GM18909 (cell line): Measurements from ENCODE around the gene PKD1L1.
"Not testable (repeated sequence)": the region's sequence is repeated elsewhere in the genome, so short reads cannot be mapped to it uniquely, and the experiment has no call there.

ENCODE experiments used
- ATAC-seq: cut with Tn5 transposase; IDR thresholded peaks from one replicate; pipeline ENCODE4 v1.9.1; 2021; ENCODE audit warnings: mild to moderate bottlenecking; ENCODE audit not compliant: unreplicated experiment, poor library complexity

Gene PKD1L1

GRCh38 chr7:47776335-47776734, 171.9 kb downstream of the PKD1L1 start:
- no peak for ATAC-seq

DNA sequence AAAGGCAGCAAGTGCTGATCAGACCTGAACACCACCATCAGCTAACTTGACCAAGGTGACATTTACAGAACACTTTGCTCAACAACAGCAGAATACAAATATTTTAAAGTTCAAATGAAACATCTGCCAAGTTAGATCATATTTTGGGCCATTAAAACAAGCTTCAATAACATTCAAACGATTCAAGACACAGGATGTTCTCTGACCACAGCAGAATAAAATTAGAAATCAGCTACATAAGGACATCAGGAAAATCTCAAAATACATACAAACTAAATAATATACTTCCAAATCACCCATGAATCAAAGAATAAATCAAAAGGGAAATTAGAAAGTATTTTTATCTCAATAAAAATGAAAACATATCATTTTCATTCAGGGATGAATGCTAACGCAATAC, 173.0 kb downstream of the PKD1L1 start:
- no peak for ATAC-seq

- no peak for ATAC-seq
Measured at GRCh38 chr7:47772492-47772891, 175.8 kb downstream of the PKD1L1 start.

GRCh38 chr7:47771990-47772360, 176.3 kb downstream of the PKD1L1 start:
- no peak for ATAC-seq

- no peak for ATAC-seq
Measured at GRCh38 chr7:47771336-47771989, 176.8 kb downstream of the PKD1L1 start.

GRCh38 chr7:47766126-47766525, 182.1 kb downstream of the PKD1L1 start:
- no peak for ATAC-seq

DNA sequence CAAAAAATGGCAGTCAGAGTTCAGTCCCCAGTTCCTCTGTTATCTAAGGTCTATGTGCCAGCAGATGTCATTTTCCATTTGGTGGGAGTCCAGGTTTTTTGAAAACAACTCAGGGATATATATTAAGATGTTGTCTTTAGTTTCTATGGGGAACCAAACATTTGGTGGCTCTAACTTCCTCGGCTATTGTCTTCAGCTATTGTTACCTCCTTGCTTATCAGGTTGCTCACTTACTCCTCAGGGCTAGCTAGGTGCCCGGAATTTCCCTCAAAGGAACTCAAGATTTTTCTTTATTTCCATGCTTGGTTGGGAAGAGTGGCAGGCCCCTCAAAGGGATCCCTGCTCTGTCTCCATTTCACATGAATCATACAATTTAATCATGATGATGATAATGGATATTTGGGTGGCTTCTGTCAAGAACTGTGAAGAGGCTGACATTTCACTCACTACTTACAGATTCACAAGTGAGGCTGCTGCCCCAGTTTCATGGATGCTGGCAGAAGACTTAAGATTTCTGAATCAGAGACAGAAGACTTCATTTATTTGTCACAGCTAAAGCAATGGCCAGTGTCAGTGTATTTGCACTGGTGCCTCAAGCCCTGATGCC, 182.8 kb downstream of the PKD1L1 start:
- no peak for ATAC-seq

GRCh38 chr7:47764746-47765145, 183.5 kb downstream of the PKD1L1 start:
- no peak for ATAC-seq

GRCh38 chr7:47763063-47763974, 184.9 kb downstream of the PKD1L1 start:
- no peak for ATAC-seq

GRCh38 chr7:47762746-47763062, 185.6 kb downstream of the PKD1L1 start:
- ATAC-seq, result no peak

DNA sequence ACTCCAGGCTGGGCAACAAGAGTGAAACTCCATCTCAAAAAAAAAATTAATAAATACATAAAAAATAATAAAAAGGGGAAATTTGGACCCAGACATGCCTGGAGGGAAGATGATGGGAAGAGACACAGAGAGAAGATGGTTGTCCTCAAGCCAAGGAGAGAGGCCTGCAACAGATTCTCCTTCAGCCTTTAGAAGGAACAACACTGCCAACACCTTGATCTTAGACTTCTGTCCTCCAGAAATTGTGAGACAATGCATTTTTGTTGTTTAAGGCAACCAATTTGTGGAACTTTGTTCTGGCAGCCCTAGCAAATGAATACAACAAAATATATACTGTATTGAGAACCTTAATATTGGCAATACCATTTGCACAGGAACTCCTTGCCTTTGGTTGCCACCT, 186.1 kb downstream of the PKD1L1 start:
- no peak for ATAC-seq

GRCh38 chr7:47759056-47759706, 189.1 kb downstream of the PKD1L1 start:
- no peak for ATAC-seq

- ATAC-seq, result no peak
Measured at GRCh38 chr7:47758546-47758945, 189.7 kb downstream of the PKD1L1 start.

- no peak for ATAC-seq
Measured at GRCh38 chr7:47757921-47758411, 190.3 kb downstream of the PKD1L1 start.

GRCh38 chr7:47756636-47757035, 191.6 kb downstream of the PKD1L1 start:
- no peak for ATAC-seq

- no peak for ATAC-seq
Measured at GRCh38 chr7:47755248-47755647, 193.0 kb downstream of the PKD1L1 start.

GRCh38 chr7:47751724-47752123, 196.5 kb downstream of the PKD1L1 start:
- ATAC-seq, result not testable (repeated sequence)

GRCh38 chr7:47751043-47751442, 197.2 kb downstream of the PKD1L1 start:
- no peak for ATAC-seq

GRCh38 chr7:47748041-47748440, 200.2 kb downstream of the PKD1L1 start:
- ATAC-seq, result no peak

DNA sequence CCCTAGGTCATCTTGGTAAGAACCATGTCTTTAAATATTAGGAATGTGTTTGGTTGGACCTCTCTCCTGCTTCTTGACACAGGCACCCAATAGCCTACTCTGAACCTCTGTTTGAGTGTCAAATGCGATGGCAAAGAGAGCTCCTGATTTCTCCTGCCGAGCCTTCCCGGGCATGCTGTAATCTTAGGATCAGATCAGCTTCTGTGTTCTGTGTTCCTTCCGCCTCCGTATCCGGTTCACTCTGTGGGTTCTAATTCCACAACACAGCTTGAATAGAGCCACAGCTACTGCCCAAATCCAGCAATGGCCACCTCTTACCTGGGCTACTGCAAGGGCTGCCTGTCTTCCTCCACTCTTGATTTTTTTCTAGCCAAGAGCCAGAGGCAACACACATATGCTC, 201.1 kb downstream of the PKD1L1 start:
- no peak for ATAC-seq

GRCh38 chr7:47746468-47746867, 201.8 kb downstream of the PKD1L1 start:
- ATAC-seq, result no peak
